HG02571 (cell line): Measurements from ENCODE around the gene MACO1.
"Not testable (repeated sequence)": the region's sequence is repeated elsewhere in the genome, so short reads cannot be mapped to it uniquely, and the experiment has no call there.

Experiments used
- ATAC-seq: cut with Tn5 transposase; IDR thresholded peaks from one replicate; pipeline ENCODE4 v1.9.1; 2021; ENCODE audit warnings: mild to moderate bottlenecking, moderate library complexity; ENCODE audit not compliant: unreplicated experiment

The MACO1 gene

DNA sequence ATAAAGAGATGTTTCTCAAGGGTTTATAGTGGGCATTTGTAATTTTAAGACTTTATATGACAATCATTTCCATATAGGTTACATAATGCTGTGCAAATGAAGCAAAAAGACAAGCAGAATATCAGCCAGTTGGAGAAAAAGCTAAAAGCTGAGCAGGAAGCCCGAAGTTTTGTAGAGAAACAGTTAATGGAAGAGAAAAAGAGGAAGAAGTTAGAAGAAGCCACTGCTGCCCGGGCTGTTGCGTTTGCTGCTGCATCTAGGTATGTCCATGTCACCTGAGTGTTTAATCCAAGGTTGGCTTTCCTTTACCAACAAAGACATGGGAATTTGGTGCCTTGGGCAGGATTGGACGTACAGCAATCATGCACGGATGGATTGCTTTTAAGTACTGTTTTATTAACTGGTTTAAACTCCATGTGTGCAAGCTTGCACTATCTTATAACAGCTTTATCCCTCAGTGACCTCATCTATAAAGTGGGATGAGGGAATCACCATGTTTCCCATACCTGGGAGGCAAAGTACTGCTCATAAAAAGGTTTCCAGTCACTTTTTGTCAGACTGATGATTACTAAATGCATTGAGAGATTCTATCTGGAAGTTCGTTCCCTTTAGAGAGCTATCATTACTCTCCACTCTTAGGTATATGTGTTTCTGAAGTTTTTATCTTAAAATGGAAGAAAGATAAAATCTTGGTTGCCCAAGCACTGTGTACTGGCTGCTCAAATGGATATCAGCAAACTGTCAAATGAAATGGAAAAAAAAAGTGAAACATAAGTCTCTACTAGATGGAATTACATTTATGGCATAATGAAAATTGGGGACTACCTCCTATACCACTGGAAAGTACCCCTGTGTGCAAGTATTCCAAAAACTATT, 55.1 kb downstream of the MACO1 start:
- ATAC-seq, result no peak

DNA sequence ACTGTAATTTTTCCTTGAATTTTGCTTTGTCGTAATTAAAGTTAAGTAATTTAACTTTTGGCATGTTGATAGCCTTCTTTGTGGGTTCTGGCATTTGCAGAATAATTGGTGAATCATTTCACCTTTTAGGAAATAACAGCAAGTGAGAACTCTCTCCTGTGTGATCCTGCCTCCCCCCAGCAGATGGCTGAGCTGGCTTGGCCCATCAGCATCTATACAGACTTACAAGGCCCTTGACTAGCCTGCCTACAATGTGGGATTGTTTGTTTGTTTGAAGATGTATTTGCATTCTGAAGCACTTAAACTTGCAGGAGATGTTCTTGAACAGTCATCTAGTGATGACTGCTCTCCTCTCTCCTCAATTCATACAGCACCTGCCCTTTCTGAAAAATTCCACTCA, 55.9 kb downstream of the MACO1 start:
- no peak for ATAC-seq

DNA sequence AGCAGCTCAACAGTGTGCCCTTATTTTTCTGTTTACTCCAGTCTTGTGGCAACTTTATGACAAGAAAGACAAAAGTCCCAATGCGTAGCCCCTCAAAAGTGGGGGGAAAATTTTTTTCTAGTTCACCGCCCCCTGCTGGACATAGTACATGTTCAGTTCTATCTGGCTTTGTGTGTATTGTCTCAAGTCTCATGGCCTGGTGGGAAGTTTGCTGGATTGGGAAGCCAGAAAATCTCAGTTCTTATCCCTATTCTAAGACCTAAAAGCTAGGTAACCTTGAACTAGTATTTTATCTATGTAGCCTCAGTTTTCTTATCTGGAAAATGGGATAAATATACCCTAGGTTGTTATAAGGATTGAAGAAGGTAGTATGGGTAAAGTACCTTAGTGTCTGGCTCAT, 56.9 kb downstream of the MACO1 start:
- ATAC-seq, result no peak

DNA sequence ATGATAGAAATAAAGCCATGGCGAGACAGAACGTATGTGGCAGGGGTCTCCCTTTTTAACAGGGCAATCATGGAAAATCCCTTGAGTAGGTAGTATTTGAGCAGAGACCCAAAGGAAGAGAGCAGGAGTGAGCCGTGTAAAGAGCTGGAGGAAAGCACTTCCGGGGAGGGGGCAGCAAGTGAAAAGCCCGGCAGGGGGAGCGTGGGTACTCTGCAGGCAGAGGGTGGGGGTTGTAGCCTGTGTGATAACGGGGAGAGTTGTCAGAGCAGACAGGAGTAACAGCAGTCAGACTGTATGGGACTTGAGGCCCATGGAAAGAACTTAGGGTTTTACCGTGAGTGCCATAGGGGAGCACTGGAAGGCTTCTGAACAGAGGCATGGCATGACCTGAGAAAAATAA, 61.6 kb downstream of the MACO1 start:
- ATAC-seq, result no peak

DNA sequence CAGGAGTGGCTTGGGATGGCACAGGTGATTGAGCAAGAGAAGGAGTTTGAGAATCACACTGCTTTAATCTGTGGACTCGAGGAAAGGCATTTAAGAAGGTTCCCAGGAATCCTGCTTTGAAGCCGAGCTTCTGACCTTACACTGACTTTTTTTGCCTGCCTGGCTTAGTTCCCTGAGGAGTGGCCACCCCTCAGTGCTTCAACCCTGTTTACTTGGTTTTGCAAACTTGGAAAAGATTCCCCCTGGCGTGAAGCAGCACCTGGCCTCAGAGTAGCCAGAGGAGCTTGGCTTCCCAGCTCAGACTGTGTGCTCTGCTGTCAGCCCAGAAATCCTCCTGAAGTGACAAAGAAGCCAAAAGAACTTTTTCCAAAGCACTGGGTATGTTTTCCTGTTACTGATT, 64.3 kb downstream of the MACO1 start:
- ATAC-seq, result no peak

DNA sequence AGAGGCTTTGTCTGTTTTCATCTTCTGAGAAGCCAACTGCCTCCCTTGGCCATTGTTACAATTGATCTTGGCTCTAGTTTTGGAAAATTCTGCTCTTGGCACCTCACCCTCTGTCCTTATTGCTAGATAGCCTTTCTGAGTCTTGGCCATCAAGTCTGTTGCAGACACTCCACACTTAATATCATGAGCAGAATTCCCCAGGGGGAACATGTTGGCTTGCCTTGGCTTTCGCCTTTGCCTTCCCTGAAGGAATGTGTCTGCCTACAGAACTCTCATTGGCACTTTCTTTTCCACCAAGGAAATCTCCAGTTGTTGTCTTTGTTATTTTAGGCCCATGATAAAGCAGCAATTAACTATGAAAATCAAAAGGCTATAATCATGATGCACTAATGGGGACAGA, 70.0 kb downstream of the MACO1 start:
- no peak for ATAC-seq

DNA sequence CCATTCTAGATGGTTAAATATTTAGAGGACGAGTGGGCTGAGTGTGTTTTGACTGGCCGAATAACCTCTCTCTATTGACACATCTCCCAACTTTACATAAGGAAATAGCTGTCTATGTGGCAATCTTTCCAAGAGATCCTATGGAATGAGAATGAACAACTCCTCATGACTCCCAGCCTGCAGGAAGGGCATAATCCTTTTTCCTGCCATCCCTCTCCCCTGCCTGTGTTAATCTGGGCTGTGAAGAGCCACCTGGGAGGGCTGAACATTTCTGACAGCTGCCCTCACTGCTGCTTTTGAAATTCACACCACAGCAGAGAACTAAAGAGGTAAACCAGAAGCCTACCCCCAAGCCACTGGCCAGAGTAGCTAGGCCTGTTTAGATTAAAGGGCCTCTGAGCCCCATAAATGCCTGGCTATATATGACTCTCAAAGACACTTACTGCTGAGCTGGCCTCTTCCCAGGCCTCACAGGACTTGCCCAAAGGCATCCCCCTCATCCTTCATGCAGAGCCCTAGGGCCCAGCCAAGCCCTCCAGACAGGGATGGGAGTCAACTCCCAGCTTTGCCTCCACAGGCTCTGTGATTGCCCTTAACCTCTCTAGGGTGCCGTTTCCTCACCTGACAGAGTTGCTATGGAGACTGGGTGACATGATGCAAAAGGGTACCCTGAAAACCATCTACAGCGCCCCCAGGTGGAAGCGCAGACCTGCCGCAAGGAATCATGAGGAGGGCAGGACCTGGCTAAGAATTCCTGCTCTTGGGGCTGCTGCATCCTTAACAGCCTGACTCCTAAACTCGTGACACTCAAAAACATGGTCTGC, 70.8 kb downstream of the MACO1 start:
- no peak for ATAC-seq

DNA sequence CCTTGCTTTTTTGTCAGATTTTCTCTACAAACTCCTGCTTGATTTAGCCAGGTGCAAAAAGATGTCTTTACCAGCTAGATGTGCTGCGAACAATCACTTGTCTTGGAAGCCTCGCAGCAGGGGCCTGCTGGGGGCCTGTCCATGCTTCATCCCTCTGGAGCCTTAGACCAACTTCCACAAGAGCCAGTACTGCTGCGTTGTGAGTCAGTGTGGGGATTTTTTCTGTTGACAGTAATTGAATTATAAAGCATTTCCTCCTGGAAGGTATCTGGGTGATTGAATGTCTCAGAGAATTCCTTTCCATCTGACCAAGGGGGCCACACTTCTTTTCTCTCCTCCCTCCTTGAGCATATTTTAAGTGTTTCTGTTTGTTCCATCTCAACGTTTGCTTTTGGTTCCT, 72.3 kb downstream of the MACO1 start:
- ATAC-seq, result no peak

DNA sequence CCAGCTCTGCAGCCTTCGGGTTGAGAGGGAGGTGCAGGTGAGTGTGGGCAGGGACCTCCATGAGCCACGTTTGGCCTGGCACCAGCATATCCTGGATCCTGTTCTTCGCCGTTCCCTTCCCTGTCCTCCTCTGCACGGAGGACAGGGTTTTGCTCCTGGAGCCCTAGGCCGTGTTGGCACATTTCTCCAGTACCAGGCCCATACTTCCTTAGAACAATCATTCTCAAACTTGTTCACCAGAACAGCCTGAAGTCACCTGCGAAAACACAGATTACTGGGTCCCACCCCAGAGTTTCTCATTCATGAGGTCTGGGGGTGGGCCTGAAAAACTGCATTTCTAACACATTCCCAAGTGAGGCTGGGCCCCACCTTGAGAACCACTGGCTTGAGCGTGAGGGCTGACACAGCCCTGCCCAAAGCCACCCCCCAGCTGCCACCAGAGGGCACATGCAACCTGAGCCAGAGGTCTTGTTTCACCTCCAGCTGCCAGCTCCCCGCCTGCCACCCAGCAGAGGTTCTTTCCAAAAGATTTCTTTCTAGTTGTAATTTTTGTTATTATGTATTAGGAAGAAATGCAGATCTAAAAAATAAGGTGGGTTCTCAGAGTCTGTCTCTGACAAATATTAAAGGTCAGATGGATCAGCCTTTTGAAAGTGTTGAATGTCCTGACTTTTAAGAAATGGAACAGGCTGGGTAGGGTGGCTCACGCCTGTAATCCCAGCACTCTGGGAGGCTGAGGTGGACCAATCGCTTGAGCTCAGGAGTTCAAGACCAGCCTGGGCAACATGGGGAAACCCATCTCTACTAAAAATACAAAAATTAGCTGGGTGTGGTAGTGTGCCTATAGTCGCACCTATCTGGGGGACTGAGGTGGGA, 73.1 kb downstream of the MACO1 start:
- no peak for ATAC-seq

DNA sequence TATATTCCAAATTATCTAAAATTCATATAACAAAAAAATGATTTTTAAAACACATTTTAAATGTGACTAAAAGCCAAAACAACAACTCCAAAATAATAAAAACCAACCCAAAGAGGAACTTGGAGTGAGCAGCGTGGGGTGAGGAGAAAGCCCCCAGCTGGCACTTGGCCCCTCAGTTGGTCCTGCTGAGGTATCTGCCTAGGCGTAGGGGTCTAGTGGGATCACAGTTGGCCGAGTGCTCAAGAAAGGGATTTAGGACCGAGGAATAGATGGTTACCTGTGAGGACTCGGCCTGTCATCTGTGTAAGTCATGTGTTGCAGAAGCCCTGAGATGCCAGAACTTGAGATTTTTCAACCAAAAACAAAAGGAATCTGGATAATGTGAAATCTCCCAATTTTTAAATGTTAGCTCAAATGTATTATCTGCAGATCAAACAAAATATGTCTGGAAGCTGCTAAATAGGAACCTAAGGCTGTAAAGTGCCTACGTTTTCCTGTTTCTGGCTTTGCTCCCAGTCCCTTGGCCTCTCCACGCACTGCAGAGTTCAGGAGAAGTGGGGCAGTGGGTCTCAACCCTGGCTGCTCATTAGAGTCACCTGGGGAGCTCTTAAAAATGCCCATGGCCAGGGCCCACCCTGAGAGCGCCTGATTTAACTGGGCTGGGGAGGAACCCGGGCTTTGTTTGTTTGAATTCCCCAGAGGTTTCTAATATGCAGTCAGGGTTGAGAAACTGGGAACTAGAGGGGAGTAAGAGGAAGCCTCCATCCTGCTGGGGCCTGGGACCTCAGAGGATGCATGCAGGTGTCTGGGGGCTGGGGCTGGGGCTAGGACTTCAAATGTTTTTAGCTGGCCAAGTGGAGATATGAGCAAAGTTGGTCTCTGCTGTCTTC, 74.3 kb downstream of the MACO1 start:
- no peak for ATAC-seq

DNA sequence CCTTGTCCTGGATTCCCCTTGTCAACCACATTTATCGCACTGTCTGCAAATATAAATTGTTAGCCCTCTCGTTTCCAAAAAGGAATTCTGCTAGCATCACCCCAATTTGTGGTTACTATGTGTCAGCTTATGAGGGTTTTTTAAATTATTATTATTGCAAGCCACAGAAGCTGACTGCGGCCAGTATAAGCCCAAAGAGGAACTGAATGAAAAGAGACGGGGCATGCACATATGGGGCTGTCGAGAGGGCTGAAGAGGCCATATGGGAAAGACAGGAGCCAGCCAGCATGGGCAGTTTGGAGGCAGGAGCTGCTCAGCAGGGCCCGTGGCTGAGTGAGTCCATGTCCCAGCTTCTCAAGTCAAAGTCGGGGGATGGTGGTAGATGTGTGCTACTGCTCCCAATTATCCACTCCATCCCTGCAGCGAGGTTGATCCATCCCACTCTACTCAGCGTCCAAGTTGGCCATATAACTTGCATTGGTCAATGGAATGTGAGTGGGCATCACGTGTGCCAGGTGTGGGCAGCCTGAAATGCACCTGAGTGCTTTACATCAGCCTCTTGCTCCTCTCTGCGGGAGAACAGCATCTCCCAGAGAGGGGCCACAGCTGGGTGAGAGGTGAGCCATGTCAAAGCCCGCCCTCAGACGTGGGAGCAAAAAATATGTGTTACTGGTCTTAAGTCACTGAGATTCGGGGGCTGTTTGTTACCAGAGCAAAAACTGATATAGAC, 75.1 kb downstream of the MACO1 start:
- ATAC-seq, result no peak

DNA sequence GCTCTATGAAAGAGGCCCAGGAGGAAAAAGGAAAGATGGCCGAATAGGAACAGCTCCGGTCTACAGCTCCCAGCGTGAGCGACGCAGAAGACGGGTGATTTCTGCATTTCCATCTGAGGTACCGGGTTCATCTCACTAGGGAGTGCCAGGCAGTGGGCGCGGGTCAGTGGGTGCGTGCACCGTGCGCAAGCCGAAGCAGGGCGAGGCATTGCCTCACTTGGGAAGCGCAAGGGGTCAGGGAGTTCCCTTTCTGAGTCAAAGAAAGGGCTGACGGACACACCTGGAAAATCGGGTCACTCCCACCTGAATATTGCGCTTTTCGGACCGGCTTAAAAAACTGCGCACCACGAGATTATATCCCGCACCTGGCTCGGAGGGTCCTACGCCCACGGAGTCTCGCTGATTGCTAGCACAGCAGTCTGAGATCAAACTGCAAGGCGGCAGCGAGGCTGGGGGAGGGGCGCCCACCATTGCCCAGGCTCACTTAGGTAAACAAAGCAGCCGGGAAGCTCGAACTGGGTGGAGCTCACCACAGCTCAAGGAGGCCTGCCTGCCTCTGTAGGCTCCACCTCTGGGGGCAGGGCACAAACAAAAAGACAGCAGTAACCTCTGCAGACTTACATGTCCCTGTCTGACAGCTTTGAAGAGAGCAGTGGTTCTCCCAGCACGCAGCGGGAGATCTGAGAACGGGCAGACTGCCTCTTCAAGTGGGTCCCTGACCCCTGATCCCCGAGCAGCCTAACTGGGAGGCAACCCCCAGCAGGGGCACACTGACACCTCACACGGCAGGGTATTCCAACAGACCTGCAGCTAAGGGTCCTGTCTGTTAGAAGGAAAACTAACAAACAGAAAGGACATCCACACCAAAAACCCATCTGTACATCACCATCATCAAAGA, 76.1 kb downstream of the MACO1 start:
- ATAC-seq, result not testable (repeated sequence)

DNA sequence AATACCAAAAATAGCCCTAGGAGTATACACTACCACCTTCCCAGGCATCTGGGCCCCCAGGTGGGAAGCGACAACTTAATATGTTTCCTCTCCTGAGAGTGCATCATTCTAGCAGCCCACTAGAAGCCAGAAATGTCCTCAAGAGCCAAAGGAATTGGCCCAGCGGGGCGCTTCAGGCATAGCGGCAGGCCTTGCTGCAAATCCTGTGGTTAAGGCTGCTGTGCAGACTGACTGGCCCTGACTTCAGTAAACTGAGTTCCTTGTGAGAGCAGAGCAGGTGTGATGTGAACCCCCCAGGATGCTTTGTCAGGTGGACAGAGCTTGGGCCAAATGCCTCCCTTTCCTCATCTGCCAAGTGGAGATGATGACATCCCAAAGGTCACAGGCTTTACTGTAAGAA, 83.0 kb downstream of the MACO1 start:
- no peak for ATAC-seq

DNA sequence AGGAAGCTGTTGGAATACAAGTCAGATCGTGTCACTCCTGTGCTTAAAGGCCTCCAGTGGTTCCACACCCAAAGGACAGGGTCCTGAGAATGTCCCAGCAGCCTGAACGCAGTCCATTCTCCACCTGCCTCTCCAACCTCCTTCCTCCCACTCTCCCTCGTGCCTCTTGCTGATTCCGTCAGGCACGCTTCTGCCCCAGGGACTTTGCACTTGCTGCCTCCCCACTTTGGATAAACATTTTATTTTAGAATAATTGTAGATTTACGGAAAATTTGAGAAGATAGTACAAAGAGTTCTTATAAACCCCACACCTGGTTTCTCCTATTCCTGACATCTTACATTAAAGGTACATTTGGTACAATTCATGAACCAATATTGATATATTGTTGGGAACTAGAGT, 84.3 kb downstream of the MACO1 start:
- no peak for ATAC-seq

DNA sequence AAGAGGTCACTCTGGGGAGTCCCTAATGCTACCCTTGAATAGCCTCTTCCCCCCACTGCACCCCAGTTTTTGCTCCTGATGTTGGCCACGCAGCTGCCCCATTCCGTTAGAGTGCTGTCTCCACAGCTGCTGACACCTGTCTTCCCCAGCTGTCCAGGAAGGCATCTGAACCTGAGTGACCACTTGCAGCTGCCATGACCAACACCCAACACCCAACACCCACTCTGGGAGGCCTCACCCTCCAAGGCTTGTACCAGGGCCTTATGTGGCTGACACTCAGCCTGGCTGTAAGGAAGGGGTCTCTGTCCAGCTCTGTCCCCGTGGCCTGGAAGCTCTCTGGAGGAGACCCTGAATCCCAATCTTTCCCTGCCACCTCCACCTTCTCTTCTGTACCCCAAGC, 86.0 kb downstream of the MACO1 start:
- ATAC-seq, result no peak

DNA sequence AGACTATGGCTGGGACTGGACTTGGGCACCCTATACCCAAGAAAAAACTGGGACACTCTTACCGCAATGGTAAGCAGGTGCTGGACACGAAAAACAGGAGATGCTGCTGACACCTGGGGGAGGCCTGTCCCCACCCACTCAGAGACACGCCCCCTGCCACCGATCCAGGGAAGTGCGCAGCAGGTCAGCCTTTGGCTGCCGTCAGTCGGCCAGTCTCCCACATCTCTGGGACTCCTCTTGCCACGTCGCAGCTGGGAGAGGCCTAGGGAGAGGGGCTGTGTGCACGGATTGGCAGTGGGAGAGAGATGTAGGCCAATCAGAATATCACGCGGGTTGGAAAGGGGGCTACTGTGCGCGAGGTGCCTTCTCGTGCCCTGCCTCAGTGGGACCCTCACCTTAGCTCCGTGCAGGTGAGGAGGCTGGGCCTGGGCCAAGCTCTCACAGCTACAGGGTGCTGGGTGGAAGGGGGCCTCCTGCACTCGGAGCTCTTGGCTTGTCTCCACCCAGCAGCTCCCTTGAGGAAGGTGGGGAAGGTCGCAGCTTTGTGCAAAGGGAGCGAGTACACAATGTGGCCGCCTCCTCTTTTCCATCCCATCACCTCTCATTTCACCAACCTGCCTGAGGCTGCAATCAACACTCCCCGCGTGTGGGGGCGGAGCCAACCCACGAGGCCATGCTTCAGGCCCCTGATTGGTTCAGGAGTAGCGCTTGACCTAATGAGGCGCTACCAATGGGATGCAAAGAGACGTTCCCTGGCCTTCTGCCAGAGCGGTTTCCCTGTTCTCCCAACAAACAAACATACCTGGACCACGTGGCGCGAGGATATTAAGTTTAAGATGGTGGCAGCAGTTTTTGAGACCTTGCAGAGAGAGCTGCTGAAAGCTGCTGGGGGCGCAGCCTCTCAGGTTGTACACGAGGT, 87.0 kb downstream of the MACO1 start:
- no peak for ATAC-seq

DNA sequence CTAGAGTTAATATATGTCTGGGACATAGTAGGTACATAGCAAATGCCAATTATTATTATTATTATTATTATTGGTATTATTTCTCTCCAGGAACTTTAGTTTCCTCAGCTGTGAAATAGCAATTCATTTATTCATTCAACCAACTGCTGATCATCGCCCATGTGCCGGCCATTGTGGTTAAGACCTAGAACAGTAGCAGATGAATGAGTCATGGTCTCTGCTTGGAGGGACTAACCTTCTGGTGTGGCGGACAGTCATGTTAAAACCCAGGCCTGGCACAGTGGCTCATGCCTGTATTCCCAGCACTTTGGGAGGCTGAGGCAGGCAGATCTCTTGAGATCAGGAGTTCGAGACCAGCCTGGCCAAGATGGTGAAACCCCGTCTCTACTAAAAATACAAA, 88.9 kb downstream of the MACO1 start:
- ATAC-seq, result no peak
